ENCODE results near the gene PPP1R1C.
"Not testable (repeated sequence)": the region's sequence is repeated elsewhere in the genome, so short reads cannot be mapped to it uniquely, and the experiment has no call there.

Gene PPP1R1C

GRCh38 chr2:182015334-182016109 is 29.9 kb downstream of the PPP1R1C start:
- DNase-seq, result no peak

- no peak for DNase-seq
Observed at GRCh38 chr2:182018218-182018617, 32.6 kb downstream of the PPP1R1C start.

- no peak for DNase-seq
Observed at GRCh38 chr2:182019731-182020130, 34.1 kb downstream of the PPP1R1C start.

GRCh38 chr2:182020286-182021070 is 34.8 kb downstream of the PPP1R1C start:
- no peak for DNase-seq

GRCh38 chr2:182023235-182023634 is 37.6 kb downstream of the PPP1R1C start:
- no peak for DNase-seq

GRCh38 chr2:182030875-182031274 is 45.2 kb downstream of the PPP1R1C start:
- DNase-seq, result not testable (repeated sequence)

GRCh38 chr2:182031956-182032355 is 46.3 kb downstream of the PPP1R1C start:
- no peak for DNase-seq

GRCh38 chr2:182033449-182033848 is 47.8 kb downstream of the PPP1R1C start:
- DNase-seq, result no peak

- DNase-seq, result no peak
Observed at GRCh38 chr2:182038576-182038975, 52.9 kb downstream of the PPP1R1C start.

GRCh38 chr2:182043021-182043420 is 57.4 kb downstream of the PPP1R1C start:
- no peak for DNase-seq

- DNase-seq, result no peak
Observed at GRCh38 chr2:182043861-182044260, 58.2 kb downstream of the PPP1R1C start.

- DNase-seq, result no peak
Observed at GRCh38 chr2:182047544-182047943, 61.9 kb downstream of the PPP1R1C start.

GRCh38 chr2:182048088-182048487 is 62.4 kb downstream of the PPP1R1C start:
- no peak for DNase-seq

- DNase-seq, result no peak
Observed at GRCh38 chr2:182048621-182049020, 63.0 kb downstream of the PPP1R1C start.

- no peak for DNase-seq
Observed at GRCh38 chr2:182049372-182050148, 63.9 kb downstream of the PPP1R1C start.

- no peak for DNase-seq
Observed at GRCh38 chr2:182050333-182051135, 64.9 kb downstream of the PPP1R1C start.

GRCh38 chr2:182055993-182056392 is 70.3 kb downstream of the PPP1R1C start:
- no peak for DNase-seq

GRCh38 chr2:182057002-182057401 is 71.3 kb downstream of the PPP1R1C start:
- no peak for DNase-seq

- no peak for DNase-seq
Observed at GRCh38 chr2:182058056-182058455, 72.4 kb downstream of the PPP1R1C start.

- no peak for DNase-seq
Observed at GRCh38 chr2:182061739-182062138, 76.1 kb downstream of the PPP1R1C start.

GRCh38 chr2:182062329-182062972 is 76.8 kb downstream of the PPP1R1C start:
- DNase-seq, result no peak

Data from CD4-positive, alpha-beta T cell treated with Interleukin-4 for 4 hours (primary cell).